Ishikawa (cell line): ENCODE measurements around the gene ICA1L.

Experiments
- CEBPB ChIP-seq: IDR thresholded peaks from 2 replicates; pipeline ENCODE4 v1.6.1; 2012
- CREB1 ChIP-seq: IDR thresholded peaks from 2 replicates; pipeline ENCODE4 v1.6.1; 2012; ENCODE audit warnings: low read depth
- EGR1 ChIP-seq: IDR thresholded peaks from 2 replicates; pipeline ENCODE4 v1.6.1; 2012
- EP300 ChIP-seq: IDR thresholded peaks from 2 replicates; pipeline ENCODE4 v1.6.1; 2012; ENCODE audit warnings: borderline replicate concordance
- FOXM1 ChIP-seq: IDR thresholded peaks from 2 replicates; pipeline ENCODE4 v1.6.1; 2012; ENCODE audit warnings: low read depth, borderline replicate concordance
- MAX ChIP-seq: IDR thresholded peaks from 2 replicates; pipeline ENCODE4 v1.6.1; 2012
- NFIC ChIP-seq: IDR thresholded peaks from 2 replicates; pipeline ENCODE4 v1.6.1; 2012
- RAD21 ChIP-seq: IDR thresholded peaks from 2 replicates; pipeline ENCODE4 v1.6.1; 2012; ENCODE audit warnings: low read depth
- REST ChIP-seq: IDR thresholded peaks from 2 replicates; pipeline ENCODE4 v1.6.1; 2012; ENCODE audit warnings: low read depth, mild to moderate bottlenecking
- TAF1 ChIP-seq: IDR thresholded peaks from 2 replicates; pipeline ENCODE4 v1.6.1; 2012; ENCODE audit warnings: low read depth, mild to moderate bottlenecking
- TCF12 ChIP-seq: IDR thresholded peaks from 2 replicates; pipeline ENCODE4 v1.6.1; 2012; ENCODE audit warnings: low read depth
- TEAD4 ChIP-seq: IDR thresholded peaks from 2 replicates; pipeline ENCODE4 v1.6.1; 2012
- USF1 ChIP-seq: IDR thresholded peaks from 2 replicates; pipeline ENCODE4 v1.6.1; 2012
- YY1 ChIP-seq: IDR thresholded peaks from 2 replicates; pipeline ENCODE4 v1.6.1; 2012; ENCODE audit warnings: low read depth

GRCh38 chr2:202736826-202737225 is 134.7 kb downstream of the ICA1L start:
- TF ChIP-seq CEBPB (no peak), YY1 (no peak), NFIC (no peak), REST (no peak), RAD21 (no peak), MAX (no peak), CREB1 (no peak), TEAD4 (no peak), TAF1 (no peak), TCF12 (no peak), USF1 (no peak), FOXM1 (no peak), EP300 (no peak), EGR1 (no peak)
